Stimulated activated naive CD8-positive, alpha-beta T cell treated with anti-CD3 and anti-CD28 coated beads, Interleukin-15, amount 100 ng/mL, for 72 hours (primary cell): Measurements from ENCODE around the gene TPRKB.
"Not testable (repeated sequence)": the region's sequence is repeated elsewhere in the genome, so short reads cannot be mapped to it uniquely, and the experiment has no call there.

Experiments
- ATAC-seq: fragments of 150-1000 bp; cut with Tn5 transposase; 2 replicates; pipeline ENCODE4 v1.10.0; 2021; ENCODE audit warnings: mild to moderate bottlenecking, moderate library complexity
- DNase-seq, 2 donors: peaks; one replicate each; pipeline ENCODE4 v3.0.0; 2021 to 2022
- H3K27ac Mint-ChIP-seq, 2 donors: one replicate each; pipeline ENCODE4 v1.8.0; 2022; ENCODE audit warnings: mild to moderate bottlenecking in 2 of 2, mixed read lengths in 2 of 2, moderate library complexity in 2 of 2
- H3K27me3 Mint-ChIP-seq: one replicate; pipeline ENCODE4 v1.8.0; 2022; ENCODE audit warnings: mixed read lengths
- H3K4me1 Mint-ChIP-seq: one replicate; pipeline ENCODE4 v1.8.0; 2022; ENCODE audit warnings: mild to moderate bottlenecking, mixed read lengths
- H3K4me3 Mint-ChIP-seq, 2 donors: one replicate each; pipeline ENCODE4 v1.8.0; 2022; ENCODE audit warnings: mild to moderate bottlenecking in 2 of 2, mixed read lengths in 2 of 2, moderate library complexity in 1 of 2
- H3K9me3 Mint-ChIP-seq, 2 donors: one replicate each; pipeline ENCODE4 v1.8.0; 2022; ENCODE audit warnings: mixed read lengths in 2 of 2

TPRKB gene

DNA sequence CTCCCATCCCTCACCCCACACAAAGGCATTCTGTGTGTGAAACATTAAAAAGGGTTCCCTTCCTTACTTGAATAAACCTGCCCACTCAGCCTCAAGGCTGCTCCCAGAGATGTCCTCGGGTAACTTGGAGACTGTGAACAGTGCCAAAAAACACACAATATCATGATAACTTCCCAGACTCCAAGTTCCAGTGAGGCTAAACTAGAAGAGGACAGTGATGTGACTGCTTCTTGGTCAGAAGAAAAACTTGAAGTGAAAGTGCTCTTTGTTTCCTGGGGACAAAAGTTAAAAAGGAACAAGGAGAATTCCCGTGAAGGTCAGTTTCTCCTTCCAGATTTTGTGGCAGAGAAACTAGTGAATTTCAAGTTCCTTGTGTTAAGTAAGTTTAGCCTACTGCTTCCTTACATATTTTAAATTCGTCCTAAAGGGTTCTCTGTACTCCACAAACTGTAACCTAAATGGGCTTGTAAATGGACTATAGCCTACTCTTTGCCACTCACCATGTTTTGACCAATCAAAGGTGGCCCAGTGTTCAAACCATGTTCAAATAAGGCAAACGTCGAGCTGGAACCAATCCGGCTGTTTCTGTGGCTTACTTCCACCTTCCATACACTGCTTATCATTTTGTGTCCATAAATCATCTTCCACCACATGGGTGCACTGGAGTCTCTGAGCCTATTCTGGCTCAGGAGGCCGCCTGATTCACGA is 20.4 kb downstream of the TPRKB start:
- Mint-ChIP-seq H3K9me3 (peaks cover 5 to 7% of the 10 kb centered on the region in 2 donors), H3K27me3 (peaks cover 6% of the 10 kb centered on the region), H3K27ac (peak overlapping the region in 1 of 2 donors; percentile 1), H3K4me3 (no peak overlapping the region), H3K4me1 (peaks cover 11% of the 10 kb centered on the region)
- peak; percentile 45 for ATAC-seq
- DNase-seq, result no peak

DNA sequence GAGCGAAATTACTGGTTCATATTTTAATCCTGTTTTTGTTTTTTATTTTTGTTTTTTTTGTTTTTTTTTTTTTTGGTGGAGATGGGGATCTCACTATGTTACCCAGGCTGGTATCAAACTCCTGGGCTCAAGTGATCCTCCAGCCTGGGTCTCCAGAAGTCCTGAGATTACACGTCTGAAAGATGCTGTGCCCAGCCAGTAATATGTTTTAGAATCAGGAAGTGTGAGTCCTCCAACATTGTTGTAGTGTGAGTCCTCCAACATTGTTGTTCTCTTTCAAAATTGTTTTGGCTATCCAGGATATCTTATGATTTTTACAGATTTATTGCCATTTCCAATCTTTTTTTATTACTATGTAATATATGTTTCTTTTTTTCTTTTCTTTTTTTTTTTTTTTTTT is 23.1 kb downstream of the TPRKB start:
- H3K27me3 Mint-ChIP-seq, result peaks cover 6% of the 10 kb centered on the region
- H3K4me1 Mint-ChIP-seq, result peaks cover 8% of the 10 kb centered on the region
- no peak for DNase-seq
- no peak overlapping the region for H3K4me3 Mint-ChIP-seq
- H3K9me3 Mint-ChIP-seq, result peaks cover 5 to 13% of the 10 kb centered on the region in 2 donors
- no peak for ATAC-seq
- no peak overlapping the region for H3K27ac Mint-ChIP-seq

DNA sequence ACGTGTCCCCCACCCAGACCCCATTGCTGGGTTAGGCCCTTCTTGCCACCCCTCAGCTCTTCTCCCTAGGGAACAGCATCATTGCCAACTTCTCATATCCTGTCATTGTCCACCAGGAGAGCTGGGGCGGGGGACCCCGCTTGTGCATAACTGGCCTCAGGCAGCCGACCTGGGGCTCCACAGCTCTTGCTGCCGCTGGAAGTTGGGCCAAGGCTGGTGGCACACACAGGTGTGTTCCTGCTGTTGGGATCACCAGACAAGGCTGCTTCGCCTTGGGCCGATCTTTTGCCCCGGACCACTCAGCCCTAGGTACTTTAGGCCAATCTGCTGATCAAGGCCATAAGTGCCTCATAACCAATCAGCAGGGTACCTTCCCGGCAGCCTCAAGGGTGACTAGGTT is 28.6 kb downstream of the TPRKB start:
- peaks cover 29% of the 10 kb centered on the region for H3K27me3 Mint-ChIP-seq
- DNase-seq, result no peak
- H3K27ac Mint-ChIP-seq, result peak overlapping the region in 1 of 2 donors; percentile 83
- H3K4me3 Mint-ChIP-seq, result no peak overlapping the region
- ATAC-seq, result no peak
- H3K4me1 Mint-ChIP-seq, result no peaks in the 10 kb centered on the region
- H3K9me3 Mint-ChIP-seq, result peaks cover 1 to 6% of the 10 kb centered on the region in 2 donors

- no peak overlapping the region for H3K4me3 Mint-ChIP-seq
- peaks cover 36% of the 10 kb centered on the region for H3K27me3 Mint-ChIP-seq
- ATAC-seq, result peak; percentile 31
- no peaks in the 10 kb centered on the region for H3K4me1 Mint-ChIP-seq
- no peak for DNase-seq
- peaks cover 0 to 6% of the 10 kb centered on the region in 2 donors for H3K9me3 Mint-ChIP-seq
- H3K27ac Mint-ChIP-seq, result no peak overlapping the region
These were observed 29.5 kb downstream of the TPRKB start for GRCh38 chr2:73707636-73708035.

- H3K27me3 Mint-ChIP-seq, result peaks cover 41% of the 10 kb centered on the region
- H3K9me3 Mint-ChIP-seq, result peaks cover 0 to 6% of the 10 kb centered on the region in 2 donors
- DNase-seq (no peak), ATAC-seq (no peak)
- H3K4me3 Mint-ChIP-seq, result no peak overlapping the region
- no peaks in the 10 kb centered on the region for H3K4me1 Mint-ChIP-seq
- H3K27ac Mint-ChIP-seq, result no peak overlapping the region
These were observed 30.1 kb downstream of the TPRKB start for GRCh38 chr2:73707058-73707457.

- Mint-ChIP-seq H3K9me3 (peaks cover 0 to 6% of the 10 kb centered on the region in 2 donors), H3K4me3 (no peak overlapping the region), H3K4me1 (no peaks in the 10 kb centered on the region), H3K27me3 (peaks cover 61% of the 10 kb centered on the region), H3K27ac (peak overlapping the region; percentile 28 to 50)
- DNase-seq (no peak), ATAC-seq (no peak)
These were observed 32.1 kb downstream of the TPRKB start for GRCh38 chr2:73705091-73705490.

DNA sequence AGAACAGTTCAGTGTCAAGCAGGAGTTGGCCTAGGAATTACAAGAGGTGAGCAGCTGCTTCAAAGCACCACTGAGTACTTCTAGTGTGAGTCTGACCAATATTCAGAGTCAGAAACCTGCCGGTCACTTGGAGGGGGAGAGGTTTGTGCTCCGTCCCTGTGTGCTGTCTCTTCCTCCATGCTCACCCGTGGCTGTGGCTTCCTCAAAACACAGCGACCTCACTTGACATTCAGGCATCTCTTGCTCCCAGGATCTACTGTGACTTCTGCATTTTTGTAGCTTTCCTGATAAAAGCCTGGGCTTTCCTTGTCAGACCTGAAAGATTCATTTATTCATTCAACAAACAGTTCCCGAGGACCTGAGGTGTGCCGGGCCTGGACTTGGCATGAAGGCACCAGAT is 32.9 kb downstream of the TPRKB start:
- H3K9me3 Mint-ChIP-seq, result no peaks in the 10 kb centered on the region
- H3K27me3 Mint-ChIP-seq, result peaks cover 67% of the 10 kb centered on the region

DNA sequence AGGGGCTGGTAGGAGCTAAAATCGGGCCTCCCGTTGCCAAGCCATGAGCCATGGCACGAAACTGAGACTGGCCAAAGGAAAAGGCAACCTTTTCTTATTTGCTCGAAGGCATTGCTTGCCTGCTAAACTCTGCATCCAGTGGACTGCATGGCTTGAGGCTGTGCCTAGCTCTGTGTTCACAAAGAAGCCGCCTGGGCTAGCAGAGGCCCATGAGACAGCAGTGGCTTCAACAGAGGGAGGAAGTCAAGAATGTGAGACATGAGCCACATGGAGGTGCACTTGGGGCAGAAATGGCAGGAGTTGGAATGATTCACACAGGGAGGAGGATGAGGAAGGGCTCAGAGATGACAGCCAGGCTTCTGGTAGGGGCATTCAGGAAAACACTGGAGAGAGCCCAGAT is 33.5 kb downstream of the TPRKB start:
- no peaks in the 10 kb centered on the region for H3K9me3 Mint-ChIP-seq
- H3K4me3 Mint-ChIP-seq, result no peak overlapping the region
- no peaks in the 10 kb centered on the region for H3K4me1 Mint-ChIP-seq
- no peak overlapping the region for H3K27ac Mint-ChIP-seq
- no peak for ATAC-seq
- DNase-seq, result no peak
- H3K27me3 Mint-ChIP-seq, result peaks cover 65% of the 10 kb centered on the region

More for the DNA sequence above, 32.9 kb downstream of the TPRKB start:
- DNase-seq (no peak), ATAC-seq (no peak)
- Mint-ChIP-seq H3K27ac (peak overlapping the region in 1 of 2 donors; percentile 57), H3K4me1 (no peaks in the 10 kb centered on the region), H3K4me3 (no peak overlapping the region)

GRCh38 chr2:73702852-73703493 is 34.2 kb downstream of the TPRKB start:
- ATAC-seq, H3K9me3 Mint-ChIP-seq, H3K4me3 Mint-ChIP-seq, H3K4me1 Mint-ChIP-seq, DNase-seq: not testable (repeated sequence)
- peaks cover 60% of the 10 kb centered on the region for H3K27me3 Mint-ChIP-seq
- peak overlapping the region in 1 of 2 donors; percentile 57 for H3K27ac Mint-ChIP-seq

GRCh38 chr2:73701968-73702665 is 35.0 kb downstream of the TPRKB start:
- Mint-ChIP-seq H3K4me3 (no peak overlapping the region), H3K4me1 (no peaks in the 10 kb centered on the region), H3K27ac (no peak overlapping the region), H3K9me3 (no peaks in the 10 kb centered on the region), H3K27me3 (peaks cover 60% of the 10 kb centered on the region)
- no peak for DNase-seq
- ATAC-seq, result no peak

DNA sequence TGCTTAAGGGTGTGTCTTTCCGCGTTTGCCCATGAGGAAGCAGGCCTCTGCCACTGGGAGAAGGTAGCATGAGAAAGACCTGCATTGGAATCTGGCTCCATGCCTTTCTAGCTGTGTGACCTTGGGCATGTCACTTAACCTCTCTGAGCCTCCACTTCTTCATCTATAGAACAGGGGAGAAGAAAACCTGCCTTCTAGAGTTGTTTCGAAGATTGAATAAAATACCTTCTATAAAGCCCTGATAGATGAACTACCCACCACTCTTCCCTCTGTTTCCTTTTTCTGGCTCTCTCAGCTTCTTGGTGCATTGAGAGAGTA is 35.7 kb downstream of the TPRKB start:
- not testable (repeated sequence) for ATAC-seq, H3K4me1 Mint-ChIP-seq, H3K9me3 Mint-ChIP-seq, DNase-seq, H3K4me3 Mint-ChIP-seq, H3K27ac Mint-ChIP-seq
- H3K27me3 Mint-ChIP-seq, result peaks cover 60% of the 10 kb centered on the region

- DNase-seq, result no peak
These were observed 36.3 kb downstream of the TPRKB start for GRCh38 chr2:73700661-73701447.

DNA sequence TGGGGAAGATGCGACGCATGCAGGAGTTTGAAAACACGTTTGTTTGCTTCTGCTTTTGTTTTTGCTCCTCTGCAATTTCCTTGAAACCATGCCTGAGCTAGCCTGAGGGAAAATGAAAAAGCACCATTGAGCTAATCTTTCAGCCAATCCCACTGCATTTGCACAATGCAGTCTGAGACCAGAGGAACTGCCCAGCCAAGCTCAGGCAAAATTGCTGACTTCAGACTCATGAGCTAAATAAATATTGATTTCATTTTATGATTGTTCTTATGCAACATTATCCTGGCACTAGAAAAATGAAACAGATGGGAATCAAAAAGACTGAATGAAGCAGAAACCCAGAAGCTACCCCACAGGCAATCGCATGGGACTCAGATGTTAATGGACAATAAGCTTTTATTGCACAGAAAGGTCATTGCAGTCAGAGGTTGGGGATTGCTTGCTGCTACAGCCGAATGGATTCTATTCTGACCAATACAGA is 37.0 kb downstream of the TPRKB start:
- peaks cover 48% of the 10 kb centered on the region for H3K27me3 Mint-ChIP-seq
- ATAC-seq (no peak), DNase-seq (no peak)
- H3K4me3 Mint-ChIP-seq, result no peak overlapping the region
- H3K9me3 Mint-ChIP-seq, result no peaks in the 10 kb centered on the region
- H3K27ac Mint-ChIP-seq, result no peak overlapping the region
- no peaks in the 10 kb centered on the region for H3K4me1 Mint-ChIP-seq

More at GRCh38 chr2:73700661-73701447, 36.3 kb downstream of the TPRKB start:
- peaks cover 55% of the 10 kb centered on the region for H3K27me3 Mint-ChIP-seq
- no peak overlapping the region for H3K4me3 Mint-ChIP-seq
- ATAC-seq, result no peak
- no peaks in the 10 kb centered on the region for H3K4me1 Mint-ChIP-seq
- H3K9me3 Mint-ChIP-seq, result no peaks in the 10 kb centered on the region
- no peak overlapping the region for H3K27ac Mint-ChIP-seq

DNA sequence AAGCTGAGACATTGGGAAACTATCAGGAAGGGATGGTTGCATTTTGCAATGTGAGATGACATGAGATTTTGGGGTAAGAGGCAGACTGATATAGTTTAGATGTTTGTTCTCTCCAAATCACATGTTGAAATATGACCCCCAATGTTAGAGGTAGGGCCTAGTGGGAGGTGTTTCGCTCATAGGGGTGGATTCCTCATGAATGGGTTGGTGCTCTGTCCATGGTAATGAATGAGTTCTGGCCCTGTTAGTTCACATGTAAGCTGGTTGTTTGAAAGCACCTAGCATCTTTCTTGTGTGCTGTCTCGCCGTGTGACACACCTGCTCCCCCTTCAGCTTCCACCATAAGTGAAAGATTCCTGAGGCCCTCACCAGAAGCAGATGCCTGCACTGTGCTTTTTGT is 37.7 kb downstream of the TPRKB start:
- Mint-ChIP-seq H3K27ac (no peak overlapping the region), H3K4me3 (no peak overlapping the region), H3K9me3 (no peaks in the 10 kb centered on the region), H3K27me3 (peaks cover 41% of the 10 kb centered on the region), H3K4me1 (no peaks in the 10 kb centered on the region)
- ATAC-seq (no peak), DNase-seq (no peak)

DNA sequence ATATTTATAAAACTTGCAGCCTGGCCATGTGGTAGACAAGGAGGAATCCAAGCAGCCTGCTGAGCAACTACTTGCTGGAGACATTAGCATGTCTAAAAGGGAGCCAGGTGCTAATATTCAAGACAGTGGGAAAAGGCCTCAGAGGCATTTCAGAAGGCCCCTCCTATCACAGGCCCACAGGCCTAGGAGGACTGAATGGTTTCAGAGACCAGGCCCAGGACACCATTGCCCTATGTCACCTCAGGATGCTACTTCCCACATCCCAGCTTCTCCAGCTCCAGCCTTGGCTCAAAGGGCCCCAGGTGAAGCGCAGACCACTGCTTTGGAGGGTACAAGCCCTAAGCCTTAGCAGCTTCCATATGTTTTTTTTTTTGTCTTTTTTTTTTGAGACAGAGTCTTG is 39.0 kb downstream of the TPRKB start:
- no peak for ATAC-seq
- no peak overlapping the region for H3K4me3 Mint-ChIP-seq
- H3K27me3 Mint-ChIP-seq, result peaks cover 36% of the 10 kb centered on the region
- H3K9me3 Mint-ChIP-seq, result no peaks in the 10 kb centered on the region
- H3K4me1 Mint-ChIP-seq, result no peaks in the 10 kb centered on the region
- no peak for DNase-seq
- H3K27ac Mint-ChIP-seq, result no peak overlapping the region
